ENCODE measurements around the gene PMVK.
A peak's percentile ranks its signal among the peaks of the same experiment; 100 is the strongest.

The PMVK gene

GRCh38 chr1:154953611-154954038 lies 17.1 kb upstream of the PMVK start:
- DNase-seq = no peak
- in situ Hi-C loops (cut with MboI; ENCODE audit: low pct_unique_long_range_greater_than_20kb, low sequenced_read_pairs) = no loop called here

- in situ Hi-C loops (cut with MboI; ENCODE audit: low pct_unique_long_range_greater_than_20kb, low sequenced_read_pairs) = no loop called here
- DNase-seq = no peak
These were observed 16.1 kb upstream of the PMVK start for GRCh38 chr1:154952664-154953063.

GRCh38 chr1:154951901-154952657 lies 15.6 kb upstream of the PMVK start:
- DNase-seq = no peak
- in situ Hi-C loops (cut with MboI; ENCODE audit: low pct_unique_long_range_greater_than_20kb, low sequenced_read_pairs) = no loop called here

- no peak for DNase-seq
- in situ Hi-C loops (cut with MboI; ENCODE audit: low pct_unique_long_range_greater_than_20kb, low sequenced_read_pairs) = no loop called here
These were observed 11.6 kb upstream of the PMVK start for GRCh38 chr1:154948079-154948478.

GRCh38 chr1:154945962-154946850 lies 9.7 kb upstream of the PMVK start:
- in situ Hi-C loops (cut with MboI; ENCODE audit: low pct_unique_long_range_greater_than_20kb, low sequenced_read_pairs) = no loop called here
- no peak for DNase-seq

GRCh38 chr1:154945160-154945961 lies 8.8 kb upstream of the PMVK start:
- in situ Hi-C loops (cut with MboI; ENCODE audit: low pct_unique_long_range_greater_than_20kb, low sequenced_read_pairs) = no loop called here
- DNase-seq = no peak

- no peak for DNase-seq
- in situ Hi-C loops (cut with MboI; ENCODE audit: low pct_unique_long_range_greater_than_20kb, low sequenced_read_pairs) = no loop called here
These were observed 8.1 kb upstream of the PMVK start for GRCh38 chr1:154944401-154945159.

GRCh38 chr1:154943649-154944400 lies 7.3 kb upstream of the PMVK start:
- in situ Hi-C loops (cut with MboI; ENCODE audit: low pct_unique_long_range_greater_than_20kb, low sequenced_read_pairs) = no loop called here
- DNase-seq = peak; percentile 81

GRCh38 chr1:154941333-154942013 lies 5.0 kb upstream of the PMVK start:
- no peak for DNase-seq
- in situ Hi-C loops (cut with MboI; ENCODE audit: low pct_unique_long_range_greater_than_20kb, low sequenced_read_pairs) = no loop called here

GRCh38 chr1:154940651-154941194 lies 4.2 kb upstream of the PMVK start:
- in situ Hi-C loops (cut with MboI; ENCODE audit: low pct_unique_long_range_greater_than_20kb, low sequenced_read_pairs) = no loop called here
- DNase-seq = no peak

- in situ Hi-C loops (cut with MboI; ENCODE audit: low pct_unique_long_range_greater_than_20kb, low sequenced_read_pairs) = no loop called here
- DNase-seq = no peak
These were observed 3.7 kb upstream of the PMVK start for GRCh38 chr1:154940213-154940560.

- DNase-seq = no peak
- in situ Hi-C loops (cut with MboI; ENCODE audit: low pct_unique_long_range_greater_than_20kb, low sequenced_read_pairs) = no loop called here
These were observed 2.3 kb upstream of the PMVK start for GRCh38 chr1:154938604-154939399.

- DNase-seq = no peak
- in situ Hi-C loops (cut with MboI; ENCODE audit: low pct_unique_long_range_greater_than_20kb, low sequenced_read_pairs) = no loop called here
These were observed 1.5 kb upstream of the PMVK start for GRCh38 chr1:154937988-154938386.

GRCh38 chr1:154937085-154937987 lies 817 bp upstream of the PMVK start:
- DNase-seq = peak; percentile 95

GRCh38 chr1:154935749-154936554 lies 567 bp downstream of the PMVK start:
- DNase-seq = no peak
- in situ Hi-C loops (cut with MboI; ENCODE audit: low pct_unique_long_range_greater_than_20kb, low sequenced_read_pairs) = no loop called here

More at GRCh38 chr1:154937085-154937987, 817 bp upstream of the PMVK start:
- in situ Hi-C loops (cut with MboI; ENCODE audit: low pct_unique_long_range_greater_than_20kb, low sequenced_read_pairs) = no loop called here

Measured in KBM-7 (cell line).